ENCODE data around the gene KRT76. TPM values are rescaled to one million over a fixed set of nuclear protein-coding genes. Genes with fewer than 3 reads are reported as not detected.
"Not testable (repeated sequence)": the region's sequence is repeated elsewhere in the genome, so short reads cannot be mapped to it uniquely, and the experiment has no call there.

Gene KRT76
- total RNA-seq, 1 donor from 2014 or later, result not detected

GRCh38 chr12:52797529-52797894 lies 20.4 kb upstream of the KRT76 start:
- Histone ChIP-seq H3K27ac (no peak overlapping the region), H3K27me3 (ENCODE audit: low read depth) (peaks cover 23% of the 10 kb centered on the region), H3K4me1 (peaks cover 23% of the 10 kb centered on the region), H3K9me3 (no peaks in the 10 kb centered on the region), H3K4me3 (no peak overlapping the region), H3K36me3 (no peaks in the 10 kb centered on the region)
- no peak for DNase-seq
- intact Hi-C loops (cut with DNase I), result no loop called here
- TF ChIP-seq CTCF (IDR thresholded peaks at IDR 0.05), result no peak
- ATAC-seq, result no peak

GRCh38 chr12:52796839-52797528 lies 19.8 kb upstream of the KRT76 start:
- Histone ChIP-seq H3K27me3 (ENCODE audit: low read depth) (peaks cover 28% of the 10 kb centered on the region), H3K4me3 (no peak overlapping the region), H3K4me1 (peaks cover 23% of the 10 kb centered on the region), H3K36me3 (no peaks in the 10 kb centered on the region), H3K27ac (no peak overlapping the region), H3K9me3 (no peaks in the 10 kb centered on the region)
- DNase-seq, result no peak
- TF ChIP-seq CTCF (IDR thresholded peaks at IDR 0.05), result no peak
- intact Hi-C loops (cut with DNase I), result no loop called here
- no peak for ATAC-seq

GRCh38 chr12:52796429-52796794 lies 19.3 kb upstream of the KRT76 start:
- intact Hi-C loops (cut with DNase I), result no loop called here
- Histone ChIP-seq H3K4me3 (no peak overlapping the region), H3K27ac (no peak overlapping the region), H3K4me1 (peaks cover 21% of the 10 kb centered on the region), H3K27me3 (ENCODE audit: low read depth) (peaks cover 32% of the 10 kb centered on the region), H3K36me3 (no peaks in the 10 kb centered on the region), H3K9me3 (no peaks in the 10 kb centered on the region)
- ATAC-seq, result no peak
- DNase-seq, result no peak
- TF ChIP-seq CTCF (IDR thresholded peaks at IDR 0.05), result no peak

- Histone ChIP-seq H3K4me3 (no peak within 1 kb of the TSS), H3K9me3 (no peaks in the 10 kb centered on the region), H3K27me3 (ENCODE audit: low read depth) (peaks cover 38% of the 10 kb centered on the region), H3K36me3 (no peaks in the 10 kb centered on the region), H3K27ac (no peak within 1 kb of the TSS), H3K4me1 (peaks cover 16% of the 10 kb centered on the region)
- no peak for ATAC-seq
- intact Hi-C loops (cut with DNase I), result no loop called here
- no peak for DNase-seq
- no peak for TF ChIP-seq CTCF (IDR thresholded peaks at IDR 0.05)
Measured at GRCh38 chr12:52795694-52796428, 18.7 kb upstream of the KRT76 start, which contains the start of gene KRT3. TSS of gene KRT3 (minus strand) at chr12:52796117. CDS start at chr12:52796042, 75 bp downstream.

GRCh38 chr12:52795332-52795674 lies 18.2 kb upstream of the KRT76 start:
- H3K9me3 ChIP-seq; H3K27ac ChIP-seq; ATAC-seq; intact Hi-C loops (cut with DNase I); H3K36me3 ChIP-seq; H3K4me3 ChIP-seq; DNase-seq: not testable (repeated sequence)
- H3K27me3 ChIP-seq (ENCODE audit: low read depth), result peaks cover 43% of the 10 kb centered on the region
- peaks cover 10% of the 10 kb centered on the region for H3K4me1 ChIP-seq

All from lower lobe of right lung (tissue), 2 donors.